Stimulated activated CD8-positive, alpha-beta memory T cell treated with anti-CD3 and anti-CD28 coated beads, Interleukin-7, amount 100 ng/mL, for 1 hour (primary cell): Measurements from ENCODE around the gene ITGAX.
A peak's percentile ranks its signal among the peaks of the same experiment; 100 is the strongest.

ENCODE experiments used
- DNase-seq, 2 donors: peaks; one replicate each; pipeline ENCODE4 v3.0.0-alpha.2; 2020; ENCODE audit warnings: low read depth in 2 of 2

Gene ITGAX

GRCh38 chr16:31373235-31373634 is 18.3 kb downstream of the ITGAX start:
- DNase-seq: no peak

- no peak for DNase-seq
Observed at GRCh38 chr16:31375231-31375630, 20.3 kb downstream of the ITGAX start.

DNA sequence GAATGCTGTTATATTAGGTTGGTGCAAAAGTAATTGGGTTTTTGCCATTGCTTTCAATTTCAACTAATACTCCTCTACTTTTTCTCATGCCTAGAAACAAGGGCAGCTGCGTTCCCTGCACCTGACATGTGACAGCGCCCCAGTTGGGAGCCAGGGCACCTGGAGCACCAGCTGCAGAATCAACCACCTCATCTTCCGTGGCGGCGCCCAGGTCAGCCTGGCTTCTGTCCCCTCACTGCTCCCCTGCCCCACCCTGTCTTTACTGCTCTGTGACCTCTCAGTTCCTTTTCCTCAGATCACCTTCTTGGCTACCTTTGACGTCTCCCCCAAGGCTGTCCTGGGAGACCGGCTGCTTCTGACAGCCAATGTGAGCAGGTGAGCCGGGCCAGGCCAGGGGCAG is 21.7 kb downstream of the ITGAX start:
- no peak for DNase-seq

DNA sequence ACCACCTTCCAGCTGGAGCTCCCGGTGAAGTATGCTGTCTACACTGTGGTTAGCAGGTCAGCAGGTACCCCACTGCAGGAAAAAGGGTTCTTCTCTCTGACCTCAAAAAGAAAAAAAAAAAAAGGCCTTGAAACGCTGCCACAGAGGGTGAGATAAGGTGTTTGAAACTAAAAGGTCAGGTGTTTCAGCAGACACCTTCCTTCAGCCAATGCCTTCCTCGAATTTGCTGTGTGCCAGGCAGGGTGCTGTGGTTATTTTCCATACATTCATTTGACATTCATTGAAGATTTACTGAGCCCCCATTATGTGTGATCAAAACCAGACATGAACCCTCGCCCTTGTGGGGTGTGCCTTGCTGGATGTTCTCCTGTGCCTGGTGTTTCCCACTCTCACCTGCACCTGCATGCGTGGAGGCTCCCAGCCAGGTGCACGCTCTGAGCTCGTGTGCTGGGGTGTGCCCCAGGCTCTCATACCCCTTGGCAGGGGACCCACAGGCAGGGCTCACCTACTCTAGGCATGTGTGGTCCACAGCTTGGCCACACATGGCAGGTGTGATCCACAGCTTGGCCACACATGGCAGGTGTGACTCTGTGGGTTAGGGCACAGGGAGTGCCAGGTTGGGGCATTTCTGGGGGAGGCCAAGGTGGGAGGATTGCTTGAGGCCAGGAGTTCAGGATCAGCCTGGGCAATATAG is 22.4 kb downstream of the ITGAX start:
- no peak for DNase-seq

- no peak for DNase-seq
Observed at GRCh38 chr16:31380201-31380600, 25.2 kb downstream of the ITGAX start.

GRCh38 chr16:31382485-31383161 is 27.6 kb downstream of the ITGAX start:
- peak; percentile 31 to 39 for DNase-seq

DNA sequence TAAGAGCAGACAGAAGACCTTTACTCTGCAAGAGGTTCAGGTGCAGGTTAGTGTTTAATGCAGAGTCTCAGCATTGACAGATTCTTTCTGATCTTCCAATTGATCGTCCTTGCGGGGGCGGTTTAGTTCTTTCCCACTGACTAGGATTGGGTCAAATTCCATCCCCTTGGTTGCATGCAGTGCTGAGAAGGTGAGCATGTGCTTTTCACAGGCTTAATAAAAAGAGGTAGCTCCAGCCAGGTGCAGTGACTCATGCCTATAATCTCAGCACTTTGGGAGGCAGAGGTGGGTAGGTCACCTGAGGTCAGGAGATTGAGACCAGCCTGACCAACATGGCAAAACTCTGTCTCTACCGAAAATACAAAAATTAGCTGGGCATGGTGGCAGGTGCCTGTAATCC is 30.7 kb downstream of the ITGAX start:
- DNase-seq: no peak

DNA sequence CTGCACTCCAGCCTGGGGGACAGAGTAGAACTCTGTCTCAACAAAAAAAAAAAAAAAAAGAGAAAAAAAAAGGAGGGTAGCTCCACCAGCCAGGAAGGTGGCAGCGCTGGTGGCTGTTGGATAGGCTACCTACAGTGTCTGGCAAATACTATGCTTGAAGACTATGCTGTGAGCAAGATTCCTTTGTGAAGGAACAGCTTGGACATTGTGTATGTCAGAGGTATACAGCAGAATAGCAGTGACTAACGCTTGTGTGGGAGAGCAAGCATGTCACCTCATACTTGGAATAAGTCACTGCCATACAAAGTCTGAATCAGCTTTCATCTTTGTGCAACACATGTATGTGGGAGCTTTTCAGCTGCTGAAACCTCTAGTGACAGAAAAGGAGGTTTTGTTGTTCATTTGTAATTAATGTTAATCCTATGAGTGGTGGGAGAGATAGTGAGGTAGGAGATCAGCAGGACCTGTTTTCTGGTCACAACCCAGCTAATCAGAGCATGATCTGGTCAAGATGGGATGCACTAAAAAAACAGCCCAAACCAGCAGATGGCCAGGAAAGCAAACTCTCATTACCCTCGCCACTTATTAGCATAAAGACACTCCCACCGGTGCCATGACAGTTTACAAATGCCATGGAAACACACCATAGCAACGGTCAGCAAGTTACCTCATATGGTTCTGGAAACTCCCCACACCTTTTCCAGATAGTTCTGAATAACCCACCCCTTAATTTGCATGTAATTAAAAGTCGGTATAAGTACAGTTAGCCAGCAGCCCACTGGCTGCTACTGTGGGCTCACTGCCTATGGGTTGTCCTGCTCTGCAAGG is 31.4 kb downstream of the ITGAX start:
- DNase-seq: no peak

DNA sequence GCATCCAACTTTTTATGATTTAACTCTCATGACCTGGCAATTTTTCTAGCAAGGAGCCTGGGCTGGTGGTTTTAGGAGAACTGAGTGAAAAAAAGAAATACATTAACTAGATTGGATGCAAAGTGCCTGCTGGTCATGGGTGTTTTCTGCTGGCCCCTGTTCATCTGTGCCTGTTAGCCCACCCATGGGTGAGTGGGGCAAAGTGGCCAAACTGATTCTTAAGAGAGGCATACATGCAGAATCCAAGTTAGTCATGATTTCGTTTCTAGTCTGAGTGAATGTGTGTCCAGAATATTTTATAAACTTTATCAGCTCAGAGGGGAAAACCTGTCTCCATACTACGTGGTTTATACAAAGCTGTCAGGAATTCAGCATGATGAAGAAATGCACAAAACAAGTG is 33.6 kb downstream of the ITGAX start:
- no peak for DNase-seq

- no peak for DNase-seq
Observed at GRCh38 chr16:31390504-31391041, 35.6 kb downstream of the ITGAX start.

- no peak for DNase-seq
Observed at GRCh38 chr16:31393056-31393455, 38.1 kb downstream of the ITGAX start, which contains the start of gene ITGAD. Gene ITGAD (plus strand): TSS chr16:31393335. CDS start chr16:31393361, 26 bp downstream.

- no peak for DNase-seq
Observed at GRCh38 chr16:31395647-31396046, 40.7 kb downstream of the ITGAX start.

- no peak for DNase-seq
Observed at GRCh38 chr16:31397096-31397660, 42.2 kb downstream of the ITGAX start.

DNA sequence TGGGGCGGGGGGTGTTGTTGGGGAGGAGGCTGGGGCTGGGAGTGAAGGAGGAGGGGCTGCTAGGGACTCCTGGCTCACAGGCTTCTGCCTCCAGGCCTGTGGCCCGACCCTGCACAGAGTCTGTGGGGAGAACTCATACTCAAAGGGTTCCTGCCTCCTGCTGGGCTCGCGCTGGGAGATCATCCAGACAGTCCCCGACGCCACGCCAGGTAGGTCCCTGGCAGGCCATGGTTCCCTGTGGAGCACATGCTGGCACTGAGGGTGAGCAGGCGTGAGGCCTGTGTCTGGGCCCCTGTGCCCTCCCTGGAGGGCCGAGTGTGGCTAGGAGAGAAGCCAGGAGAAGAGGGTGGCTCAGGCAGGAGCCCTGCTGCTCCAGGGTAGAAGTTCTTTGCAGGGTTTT is 42.7 kb downstream of the ITGAX start:
- DNase-seq: no peak

- peak in 1 of 2 donors; percentile 6 for DNase-seq
Observed at GRCh38 chr16:31400191-31400590, 45.2 kb downstream of the ITGAX start.

DNA sequence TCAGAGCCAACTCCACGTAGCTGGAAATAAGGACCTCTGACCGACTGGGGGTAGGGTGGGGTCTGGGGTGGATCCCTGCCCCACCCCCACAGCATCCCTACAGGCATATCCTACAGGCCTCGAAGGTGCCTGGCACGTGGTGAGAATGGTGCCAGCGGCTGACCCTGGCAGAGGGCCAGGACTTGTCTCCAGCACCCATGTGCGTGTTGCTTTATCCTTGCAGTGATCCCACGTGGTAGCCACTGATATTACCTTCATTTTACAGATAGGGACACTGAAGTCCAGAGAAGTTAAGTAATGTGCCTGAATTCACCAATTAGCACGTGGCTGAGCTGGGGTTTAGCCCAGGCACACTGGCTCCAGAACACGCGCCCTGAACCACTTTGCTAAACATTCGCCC is 46.5 kb downstream of the ITGAX start:
- DNase-seq: no peak

DNA sequence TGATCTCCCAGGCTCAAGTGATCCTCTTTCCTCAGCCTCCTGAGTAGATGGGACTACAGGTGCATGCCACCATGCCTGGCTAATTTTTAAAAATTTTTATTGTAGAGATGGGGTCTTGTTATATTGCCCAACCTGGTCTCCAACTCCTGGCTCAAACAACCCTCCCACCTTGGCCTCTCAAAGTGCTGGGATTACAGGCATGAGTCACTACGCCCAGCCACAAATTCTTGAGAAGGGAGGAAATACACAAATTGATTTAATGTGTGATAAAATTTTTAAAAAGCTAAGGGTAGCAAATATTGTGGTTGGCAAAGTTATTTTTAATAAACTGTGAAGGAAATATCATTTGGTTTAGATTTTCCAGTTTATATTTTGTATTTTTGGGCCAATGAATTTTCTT is 47.7 kb downstream of the ITGAX start:
- DNase-seq: no peak

DNA sequence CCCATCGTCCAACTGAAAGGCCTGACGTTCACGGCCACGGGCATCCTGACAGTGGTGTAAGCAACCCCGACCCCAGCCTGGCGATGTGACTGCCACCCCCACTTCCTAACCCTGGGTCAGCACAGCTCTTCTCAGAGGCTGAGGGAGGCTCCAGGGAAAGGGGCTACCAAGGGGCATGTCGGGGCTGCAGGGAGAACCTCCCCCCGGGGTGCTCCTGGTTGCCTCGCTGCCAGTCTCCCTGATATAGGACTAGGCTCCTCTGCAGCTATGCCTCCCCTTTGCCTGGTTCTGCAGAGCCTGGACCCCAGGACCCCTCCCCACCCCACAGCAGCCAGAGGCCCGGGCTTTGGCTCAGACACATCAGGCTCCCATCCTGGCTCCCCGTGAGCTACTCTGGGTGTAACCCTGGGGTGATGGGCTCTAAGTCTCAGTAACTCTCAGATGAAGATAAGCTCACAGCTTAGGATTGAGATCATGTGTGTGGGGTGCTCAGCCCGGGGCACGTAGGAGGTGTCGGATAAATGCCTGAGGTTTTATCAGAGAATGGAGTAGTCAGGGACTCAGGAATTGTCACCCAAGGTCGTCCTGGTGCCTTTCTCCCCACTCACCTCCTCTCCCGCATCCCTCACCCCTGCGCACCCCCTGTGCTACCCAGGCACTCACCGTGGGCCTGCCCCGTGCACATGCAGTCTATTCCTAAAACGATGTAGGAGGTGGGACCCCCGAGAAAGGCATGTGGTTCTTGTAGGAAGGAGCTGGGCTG is 48.8 kb downstream of the ITGAX start:
- no peak for DNase-seq

DNA sequence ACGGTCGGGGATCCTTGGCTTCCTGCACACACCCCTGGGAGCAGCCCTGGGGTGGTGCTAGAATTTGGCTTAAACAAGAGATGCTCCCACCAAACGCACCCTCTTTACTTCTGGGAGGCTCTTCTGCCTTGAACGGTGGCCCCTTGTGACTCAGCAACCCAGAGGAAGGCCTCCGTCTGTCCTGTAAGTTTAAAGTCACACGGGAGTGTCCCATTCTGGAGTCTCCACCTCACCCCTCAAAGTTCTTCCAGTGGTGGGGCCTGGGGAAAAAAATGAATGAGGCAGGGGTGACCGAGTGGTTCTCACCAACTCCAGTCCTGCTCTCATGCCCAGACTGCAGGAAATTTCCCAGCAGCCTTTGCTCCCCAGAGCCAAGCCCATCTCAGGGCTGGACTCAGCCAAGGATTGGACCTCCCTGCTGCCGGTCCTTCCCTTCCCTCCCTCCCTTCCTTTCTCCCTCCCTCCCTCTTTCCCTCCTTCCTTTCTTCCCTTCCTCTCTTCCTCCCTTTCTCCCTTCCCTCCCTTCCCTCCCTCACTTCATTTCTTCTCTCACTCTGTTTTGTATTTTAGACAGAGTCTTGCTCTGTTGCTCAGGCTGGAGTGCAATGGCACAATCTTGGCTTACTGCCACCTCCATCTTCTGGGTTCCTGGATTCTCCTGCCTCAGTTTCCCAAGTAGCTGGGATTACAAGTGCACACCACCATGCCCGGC is 49.5 kb downstream of the ITGAX start:
- no peak for DNase-seq

- no peak for DNase-seq
Observed at GRCh38 chr16:31407406-31407805, 52.4 kb downstream of the ITGAX start.

- DNase-seq: no peak
Observed at GRCh38 chr16:31409433-31409832, 54.5 kb downstream of the ITGAX start.
